Stimulated activated CD8-positive, alpha-beta memory T cell treated with anti-CD3 and anti-CD28 coated beads, Interleukin-12 subunit alpha, Interleukin-12 subunit beta, amount 100 ng/mL, for 4 hours (primary cell): ENCODE results near the gene ITIH5.

Source experiments
- DNase-seq: peaks from one replicate; pipeline ENCODE4 v3.0.0-alpha.2; 2020; ENCODE audit warnings: low read depth

ITIH5 gene

GRCh38 chr10:7518693-7519092 is 148.1 kb downstream of the ITIH5 start:
- no peak for DNase-seq

GRCh38 chr10:7515439-7515838 is 151.3 kb downstream of the ITIH5 start:
- no peak for DNase-seq

DNA sequence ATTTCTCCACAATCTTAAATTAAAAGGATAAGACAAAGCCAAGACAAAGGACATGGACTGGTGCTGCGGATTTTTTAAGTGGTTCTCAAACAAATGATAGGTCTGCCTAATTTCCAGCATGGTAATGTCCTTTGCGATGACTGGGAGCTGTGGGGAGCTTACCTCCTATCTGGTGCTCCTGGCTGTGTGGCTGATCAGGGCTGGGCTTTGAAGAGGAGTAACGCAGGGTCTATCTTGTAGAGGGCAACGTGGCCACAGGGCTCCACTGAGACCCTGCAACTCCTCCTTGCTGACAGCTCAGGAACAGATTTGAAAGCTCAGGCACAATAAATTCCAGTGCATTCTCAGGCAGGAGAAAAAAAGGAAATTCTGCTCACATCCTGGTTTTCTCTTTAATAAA is 152.8 kb downstream of the ITIH5 start:
- DNase-seq: no peak

DNA sequence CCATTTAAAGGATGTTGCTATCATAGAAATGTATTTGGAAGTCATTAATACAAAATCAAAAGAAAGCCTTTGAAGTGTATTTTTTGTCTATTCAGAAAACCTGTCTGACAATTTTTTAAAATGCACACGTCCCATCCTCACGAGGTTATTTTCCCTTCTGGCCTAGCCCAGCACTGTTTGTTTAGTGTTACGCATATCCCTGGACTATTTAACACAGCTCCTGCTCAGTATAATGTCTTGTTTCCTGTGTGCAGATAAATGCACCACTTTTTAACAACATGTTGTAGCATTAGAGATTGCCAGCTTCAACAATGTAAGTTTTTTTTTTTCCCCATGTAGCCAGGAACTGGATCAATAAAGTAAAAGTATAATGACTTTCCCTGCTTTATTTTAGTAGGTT is 153.3 kb downstream of the ITIH5 start:
- no peak for DNase-seq

DNA sequence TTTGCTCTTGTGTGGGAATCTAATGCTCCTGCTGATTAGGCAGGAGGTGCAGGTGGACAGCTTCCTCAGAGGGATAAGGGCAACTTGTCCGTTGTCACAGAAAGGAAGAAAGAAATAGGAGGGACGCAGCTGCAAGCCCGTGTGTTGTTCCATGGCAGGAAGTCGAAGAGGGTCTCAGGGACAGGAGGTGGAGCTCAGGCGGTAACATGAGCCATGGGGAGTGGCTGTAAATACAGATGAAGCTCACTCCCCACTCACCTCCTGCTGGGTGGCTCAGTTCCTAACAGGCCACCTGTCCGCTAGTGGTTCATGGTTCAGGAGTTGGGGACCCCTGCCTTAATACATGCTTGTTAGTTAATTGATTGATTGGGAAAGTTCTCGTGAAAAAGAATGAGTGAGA is 154.3 kb downstream of the ITIH5 start:
- no peak for DNase-seq

GRCh38 chr10:7511612-7512011 is 155.2 kb downstream of the ITIH5 start:
- DNase-seq: no peak
